Stimulated activated CD8-positive, alpha-beta memory T cell treated with anti-CD3 and anti-CD28 coated beads, Interleukin-2, amount 100 ng/mL, for 48 hours (primary cell): ENCODE measurements around the gene PRR9.

ENCODE experiments used
- DNase-seq, 2 donors: peaks; one replicate each; pipeline ENCODE4 v3.0.0-alpha.2; 2020; ENCODE audit warnings: low read depth in 2 of 2

The PRR9 gene

DNA sequence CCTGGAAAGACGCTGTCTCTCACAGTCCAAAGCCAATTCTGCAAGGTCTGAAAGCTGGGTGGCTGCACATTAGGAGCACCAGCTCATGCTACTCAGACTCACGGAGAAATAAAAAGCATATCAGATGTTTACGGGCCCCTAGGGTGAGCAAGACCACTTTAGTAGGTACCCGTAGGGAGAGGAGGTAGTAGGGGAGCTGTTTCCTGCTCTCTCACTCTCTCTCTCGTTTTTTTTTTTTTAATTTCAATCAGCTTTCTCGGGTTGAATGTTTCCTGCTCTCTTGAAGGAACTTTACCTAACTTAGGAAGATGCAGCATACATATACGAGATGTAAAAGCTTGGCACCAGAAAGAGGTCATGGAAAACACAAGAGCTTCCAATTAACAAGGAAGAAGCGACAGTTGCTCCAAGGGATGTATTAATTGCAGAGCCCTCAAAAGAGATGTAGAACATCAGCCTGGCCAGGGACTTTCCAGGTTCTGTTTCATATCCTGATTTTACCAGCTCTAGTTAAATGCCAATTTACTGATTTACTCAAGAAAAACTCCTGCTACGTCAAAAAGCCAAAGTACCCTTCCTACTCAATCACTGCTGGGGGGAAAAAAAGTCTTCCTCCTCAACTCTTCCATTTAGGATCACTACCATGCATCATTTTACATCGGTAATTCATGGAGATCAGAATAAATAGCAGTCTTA, 45.2 kb downstream of the PRR9 start:
- DNase-seq, result no peak

DNA sequence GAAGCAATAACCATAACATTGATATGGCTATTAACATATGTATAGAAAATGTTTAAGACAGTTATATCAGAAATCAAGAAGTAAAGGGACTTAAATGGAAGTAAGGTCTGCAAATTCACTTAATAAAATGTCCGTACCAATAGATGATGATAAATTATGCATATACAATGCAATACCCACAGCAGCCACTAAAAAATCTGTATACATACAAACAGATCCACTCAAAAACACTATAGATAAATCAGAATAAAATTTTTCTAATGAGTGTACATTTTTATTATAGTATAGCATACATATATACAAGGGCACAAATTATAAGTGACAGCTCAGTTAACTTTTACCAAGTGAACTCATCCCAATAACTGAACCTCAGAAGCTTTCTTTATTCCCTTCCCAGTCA, 48.1 kb downstream of the PRR9 start:
- DNase-seq, result no peak
